Renal pelvis (tissue), 4 donors: ENCODE data around the gene PLGRKT. TPM values are rescaled to one million over a fixed set of nuclear protein-coding genes. Genes with fewer than 3 reads are reported as not detected.
"Not testable (repeated sequence)": the region's sequence is repeated elsewhere in the genome, so short reads cannot be mapped to it uniquely, and the experiment has no call there.

Experiments
- DNase-seq: peaks from one replicate; pipeline ENCODE4 v3.0.0-alpha.2; 2013
- polyA plus RNA-seq, 3 donors: library from polyadenylated mRNA; unstranded; fragments of 120-200 nt; gene quantifications; one replicate each; pipeline ENCODE4 v1.2.1, GENCODE V29; 2013; ENCODE audit not compliant: insufficient read length in 3 of 3

PLGRKT gene
- polyA plus RNA-seq, 3 donors, result 31.4 to 40.4 (median 36.0) TPM

- DNase-seq, result no peak
These were observed 1.8 kb downstream of the PLGRKT start for GRCh38 chr9:5435912-5436311.

- DNase-seq, result not testable (repeated sequence)
These were observed 3.6 kb downstream of the PLGRKT start for GRCh38 chr9:5433841-5434810.

- DNase-seq, result not testable (repeated sequence)
These were observed 4.4 kb downstream of the PLGRKT start for GRCh38 chr9:5433328-5433727.

- not testable (repeated sequence) for DNase-seq
These were observed 4.8 kb downstream of the PLGRKT start for GRCh38 chr9:5432890-5433289.

- no peak for DNase-seq
These were observed 6.8 kb downstream of the PLGRKT start for GRCh38 chr9:5430912-5431311.

GRCh38 chr9:5429873-5430564, 7.7 kb downstream of the PLGRKT start:
- no peak for DNase-seq

GRCh38 chr9:5428794-5429528, 8.8 kb downstream of the PLGRKT start:
- no peak for DNase-seq

GRCh38 chr9:5428172-5428571, 9.6 kb downstream of the PLGRKT start:
- DNase-seq, result no peak

GRCh38 chr9:5427005-5427404, 10.7 kb downstream of the PLGRKT start:
- no peak for DNase-seq

GRCh38 chr9:5425006-5425628, 12.6 kb downstream of the PLGRKT start:
- no peak for DNase-seq

- DNase-seq, result no peak
These were observed 15.4 kb downstream of the PLGRKT start for GRCh38 chr9:5422276-5422675.

GRCh38 chr9:5421163-5421562, 16.6 kb downstream of the PLGRKT start:
- DNase-seq, result no peak

- DNase-seq, result no peak
These were observed 17.7 kb downstream of the PLGRKT start for GRCh38 chr9:5419987-5420386.

- no peak for DNase-seq
These were observed 19.2 kb downstream of the PLGRKT start for GRCh38 chr9:5418481-5418880.

- DNase-seq, result no peak
These were observed 20.8 kb downstream of the PLGRKT start for GRCh38 chr9:5416953-5417352.

GRCh38 chr9:5408596-5408995, 29.1 kb downstream of the PLGRKT start:
- no peak for DNase-seq

- no peak for DNase-seq
These were observed 35.5 kb downstream of the PLGRKT start for GRCh38 chr9:5402217-5402616.

- DNase-seq, result not testable (repeated sequence)
These were observed 40.2 kb downstream of the PLGRKT start for GRCh38 chr9:5397547-5397946.

- DNase-seq, result no peak
These were observed 42.3 kb downstream of the PLGRKT start for GRCh38 chr9:5395428-5395827.

- DNase-seq, result not testable (repeated sequence)
These were observed 43.7 kb downstream of the PLGRKT start for GRCh38 chr9:5393976-5394375.

GRCh38 chr9:5393497-5393896, 44.2 kb downstream of the PLGRKT start:
- no peak for DNase-seq

GRCh38 chr9:5392285-5392684, 45.4 kb downstream of the PLGRKT start:
- DNase-seq, result no peak
